ENCODE measurements around the gene TANK. TPM values are rescaled to one million over a fixed set of nuclear protein-coding genes. Genes with fewer than 3 reads are reported as not detected.

TANK gene
- total and polyA plus RNA-seq, 2 donors (not counting 3 experiments of a cell fraction or from before 2014, with no cell fraction given): 33.3 to 83.2 TPM

DNA sequence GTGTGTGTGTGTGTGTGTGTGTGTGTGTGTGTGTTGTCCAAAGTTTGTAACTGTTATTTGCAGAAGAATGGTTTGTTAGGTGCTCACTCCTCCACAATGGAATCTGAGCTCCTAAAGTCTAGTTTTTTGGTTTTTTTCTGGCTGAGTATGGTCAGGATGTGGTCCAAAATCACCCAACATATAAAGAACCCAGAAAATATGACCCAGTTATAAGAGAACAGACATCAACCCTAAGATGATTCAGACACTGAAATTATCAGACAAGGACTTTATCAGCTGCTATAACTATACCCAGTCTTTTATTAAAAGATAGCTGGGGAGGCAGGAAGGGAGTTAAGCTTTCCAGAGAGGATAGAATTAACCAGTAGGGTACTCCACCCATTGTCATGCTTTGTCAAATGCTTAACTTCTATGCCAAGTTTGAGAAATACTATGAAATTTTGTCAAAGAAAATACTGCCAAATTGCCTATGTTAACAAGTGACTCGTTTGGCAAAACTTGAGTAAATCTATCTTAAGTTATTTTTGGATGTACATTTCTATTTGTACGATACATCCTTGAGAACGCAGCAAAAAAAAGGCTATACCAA lies 57.5 kb downstream of the TANK start:
- CTCF ChIA-PET: interaction anchor here (0.9 to 1.2 kb wide), 2 partner anchors 15 to 20 kb away, joined by 3 to 4 read pairs; no protein-coding TSS in a partner anchor
- dilution Hi-C loops (cut with MboI; ENCODE audit: extremely low pct_ligation_motif_present, low sequenced_read_pairs): no loop called here
- Histone ChIP-seq H3K36me3 (ENCODE audit: control insufficient read depth in 2 of 2, extremely low read depth in 1 of 2, insufficient read depth in 2 of 2, low read length in 2 of 2) (no peaks in the 10 kb centered on the region), H3K9me3 (replicated peaks; ENCODE audit: control insufficient read depth, insufficient read depth, low read length) (no peaks in the 10 kb centered on the region), H2AFZ (ENCODE audit: low read depth, low read length) (no peak overlapping the region), H3K4me2 (ENCODE audit: insufficient read depth, low read length) (no peak overlapping the region), H3K4me1 (ENCODE audit: control insufficient read depth, extremely low read depth, insufficient read depth, low read length) (no peaks in the 10 kb centered on the region), H3K9me1 (replicated peaks; ENCODE audit: control insufficient read depth, extremely low read depth, insufficient read depth, low read length) (no peaks in the 10 kb centered on the region), H3K4me3 (replicated peaks in 1 of 3; ENCODE audit: insufficient read depth in 1 of 3, low read depth in 1 of 3, low read length in 3 of 3) (no peak overlapping the region), H3K27me3 (ENCODE audit: control insufficient read depth in 2 of 2, insufficient read depth in 2 of 2, low read length in 2 of 2) (no peaks in the 10 kb centered on the region), H3K9ac (replicated peaks; ENCODE audit: extremely low read depth, insufficient read depth, low read length) (no peak overlapping the region), H3K27ac (ENCODE audit: insufficient read depth, low read depth, low read length) (no peak overlapping the region), H4K20me1 (replicated peaks; ENCODE audit: control insufficient read depth, extremely low read depth, insufficient read depth, low read length) (no peaks in the 10 kb centered on the region), H3K79me2 (ENCODE audit: control insufficient read depth, insufficient read depth, low read length) (no peaks in the 10 kb centered on the region)
- FAIRE-seq (no peak), DNase-seq (ENCODE audit: low read depth, low spot score) (no peak)
- TF ChIP-seq JUN (IDR thresholded peaks at IDR 0.05; ENCODE audit: borderline replicate concordance, insufficient read depth, insufficient read length, low read depth): no peak
- TF ChIP-seq, protein P1, sequence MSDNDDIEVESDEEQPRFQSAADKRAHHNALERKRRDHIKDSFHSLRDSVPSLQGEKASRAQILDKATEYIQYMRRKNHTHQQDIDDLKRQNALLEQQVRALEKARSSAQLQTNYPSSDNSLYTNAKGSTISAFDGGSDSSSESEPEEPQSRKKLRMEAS (IDR thresholded peaks at IDR 0.05; ENCODE audit: insufficient read depth, insufficient read length): no peak
- no peak for TF ChIP-seq EZH2 (IDR thresholded peaks at IDR 0.05; ENCODE audit: borderline replicate concordance, low read depth, low read length, severe bottlenecking)
- TF ChIP-seq FOS (IDR thresholded peaks at IDR 0.05; ENCODE audit: borderline replicate concordance, insufficient read depth, low read length): no peak
- no peak for TF ChIP-seq GATA2 (IDR thresholded peaks at IDR 0.05; ENCODE audit: insufficient read depth, insufficient read length, low read depth, low read length)
- TF ChIP-seq MYC (IDR thresholded peaks at IDR 0.05; ENCODE audit: low read depth, low read length): no peak
- TF ChIP-seq, protein P2, sequence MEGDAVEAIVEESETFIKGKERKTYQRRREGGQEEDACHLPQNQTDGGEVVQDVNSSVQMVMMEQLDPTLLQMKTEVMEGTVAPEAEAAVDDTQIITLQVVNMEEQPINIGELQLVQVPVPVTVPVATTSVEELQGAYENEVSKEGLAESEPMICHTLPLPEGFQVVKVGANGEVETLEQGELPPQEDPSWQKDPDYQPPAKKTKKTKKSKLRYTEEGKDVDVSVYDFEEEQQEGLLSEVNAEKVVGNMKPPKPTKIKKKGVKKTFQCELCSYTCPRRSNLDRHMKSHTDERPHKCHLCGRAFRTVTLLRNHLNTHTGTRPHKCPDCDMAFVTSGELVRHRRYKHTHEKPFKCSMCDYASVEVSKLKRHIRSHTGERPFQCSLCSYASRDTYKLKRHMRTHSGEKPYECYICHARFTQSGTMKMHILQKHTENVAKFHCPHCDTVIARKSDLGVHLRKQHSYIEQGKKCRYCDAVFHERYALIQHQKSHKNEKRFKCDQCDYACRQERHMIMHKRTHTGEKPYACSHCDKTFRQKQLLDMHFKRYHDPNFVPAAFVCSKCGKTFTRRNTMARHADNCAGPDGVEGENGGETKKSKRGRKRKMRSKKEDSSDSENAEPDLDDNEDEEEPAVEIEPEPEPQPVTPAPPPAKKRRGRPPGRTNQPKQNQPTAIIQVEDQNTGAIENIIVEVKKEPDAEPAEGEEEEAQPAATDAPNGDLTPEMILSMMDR (IDR thresholded peaks at IDR 0.05; ENCODE audit: extremely low read depth in 1 of 2, insufficient read depth in 1 of 2, low read depth in 1 of 2, low read length in 2 of 2): no peak
- TF ChIP-seq POLR2AphosphoS5 (IDR thresholded peaks at IDR 0.05; ENCODE audit: insufficient read depth, low read depth, low read length): no peak
- intact Hi-C loops (cut with micrococcal nuclease): no loop called here
- no TSS peak for BruUV-seq (replicated peaks)
- POLR2A ChIA-PET: no interaction called here
